ENCODE measurements around the gene DIRAS3. TPM values are rescaled to one million over a fixed set of nuclear protein-coding genes. Genes with fewer than 3 reads are reported as not detected.
"Not testable (repeated sequence)": the region's sequence is repeated elsewhere in the genome, so short reads cannot be mapped to it uniquely, and the experiment has no call there.

The DIRAS3 gene
- total RNA-seq, 1 experiment from 2014 or later, result not detected

DNA sequence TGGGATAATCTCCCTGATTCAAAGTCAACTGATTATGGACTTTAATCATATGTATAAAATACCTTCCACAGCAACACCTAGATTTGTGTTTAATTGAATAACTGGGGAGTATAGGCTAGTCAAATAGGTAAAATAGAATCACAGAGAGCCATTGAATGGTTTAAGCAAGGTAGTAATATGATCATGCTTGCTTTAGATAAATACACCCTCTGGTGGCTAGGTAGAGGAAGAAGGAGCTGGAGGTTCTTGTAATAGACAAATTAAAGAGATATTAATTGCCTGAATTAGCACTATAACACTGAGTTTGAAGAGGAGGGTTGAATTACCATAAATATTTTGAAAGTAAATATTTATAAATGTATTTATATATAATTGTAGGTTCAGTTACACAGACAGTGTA is 40.3 kb downstream of the DIRAS3 start:
- Histone ChIP-seq H3K9me3 (no peaks in the 10 kb centered on the region), H3K36me3 (ENCODE audit: control insufficient read depth, insufficient read depth, low read length) (no peaks in the 10 kb centered on the region), H3K4me1 (no peaks in the 10 kb centered on the region), H3K27me3 (replicated peaks; ENCODE audit: control insufficient read depth, insufficient read depth, low read length) (no peaks in the 10 kb centered on the region), H3K4me3 (ENCODE audit: low read depth, low read length) (no peak overlapping the region)
- DNase-seq, result no peak
- TF ChIP-seq, protein P1, sequence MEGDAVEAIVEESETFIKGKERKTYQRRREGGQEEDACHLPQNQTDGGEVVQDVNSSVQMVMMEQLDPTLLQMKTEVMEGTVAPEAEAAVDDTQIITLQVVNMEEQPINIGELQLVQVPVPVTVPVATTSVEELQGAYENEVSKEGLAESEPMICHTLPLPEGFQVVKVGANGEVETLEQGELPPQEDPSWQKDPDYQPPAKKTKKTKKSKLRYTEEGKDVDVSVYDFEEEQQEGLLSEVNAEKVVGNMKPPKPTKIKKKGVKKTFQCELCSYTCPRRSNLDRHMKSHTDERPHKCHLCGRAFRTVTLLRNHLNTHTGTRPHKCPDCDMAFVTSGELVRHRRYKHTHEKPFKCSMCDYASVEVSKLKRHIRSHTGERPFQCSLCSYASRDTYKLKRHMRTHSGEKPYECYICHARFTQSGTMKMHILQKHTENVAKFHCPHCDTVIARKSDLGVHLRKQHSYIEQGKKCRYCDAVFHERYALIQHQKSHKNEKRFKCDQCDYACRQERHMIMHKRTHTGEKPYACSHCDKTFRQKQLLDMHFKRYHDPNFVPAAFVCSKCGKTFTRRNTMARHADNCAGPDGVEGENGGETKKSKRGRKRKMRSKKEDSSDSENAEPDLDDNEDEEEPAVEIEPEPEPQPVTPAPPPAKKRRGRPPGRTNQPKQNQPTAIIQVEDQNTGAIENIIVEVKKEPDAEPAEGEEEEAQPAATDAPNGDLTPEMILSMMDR (IDR thresholded peaks at IDR 0.05; ENCODE audit: insufficient read depth in 1 of 2, low read depth in 1 of 2, low read length in 1 of 2, severe bottlenecking in 1 of 2, unreplicated experiment in 1 of 2), result no peak
- Mint-ChIP-seq H3K9me3 (ENCODE audit: unreplicated experiment) (peaks cover 9% of the 10 kb centered on the region), H3K27ac (ENCODE audit: unreplicated experiment) (no peak overlapping the region), H3K4me1 (ENCODE audit: low read depth, unreplicated experiment) (no peaks in the 10 kb centered on the region), H3K27me3 (ENCODE audit: insufficient read depth, unreplicated experiment) (peaks cover 10% of the 10 kb centered on the region), H3K4me3 (ENCODE audit: unreplicated experiment) (no peak overlapping the region), H3K36me3 (ENCODE audit: insufficient read depth, unreplicated experiment) (no peaks in the 10 kb centered on the region)
- intact Hi-C loops (cut with micrococcal nuclease; ENCODE audit: unreplicated experiment), result loop anchor here (1.0 kb wide), 1 partner anchor 157 kb away; no protein-coding TSS in a partner anchor
- POLR2A ChIA-PET, result no interaction called here
- CTCF ChIA-PET, result interaction anchor here (0.7 to 1.4 kb wide), 2 partner anchors 157 to 160 kb away, joined by 3 read pairs; no protein-coding TSS in a partner anchor
- BruUV-seq (replicated peaks), result no TSS peak

- H3K9me3 ChIP-seq; H3K4me1 Mint-ChIP-seq (ENCODE audit: low read depth, unreplicated experiment); H3K36me3 Mint-ChIP-seq (ENCODE audit: insufficient read depth, unreplicated experiment); CTCF ChIA-PET; DNase-seq; H3K4me1 ChIP-seq; POLR2A ChIA-PET; BruUV-seq (replicated peaks); H3K27me3 ChIP-seq (replicated peaks; ENCODE audit: control insufficient read depth, insufficient read depth, low read length); H3K27ac Mint-ChIP-seq (ENCODE audit: unreplicated experiment); H3K4me3 ChIP-seq (ENCODE audit: low read depth, low read length); H3K4me3 Mint-ChIP-seq (ENCODE audit: unreplicated experiment); H3K36me3 ChIP-seq (ENCODE audit: control insufficient read depth, insufficient read depth, low read length); intact Hi-C loops (cut with micrococcal nuclease; ENCODE audit: unreplicated experiment): not testable (repeated sequence)
- Mint-ChIP-seq H3K27me3 (ENCODE audit: insufficient read depth, unreplicated experiment) (peaks cover 10% of the 10 kb centered on the region), H3K9me3 (ENCODE audit: unreplicated experiment) (peaks cover 18% of the 10 kb centered on the region)
Measured at GRCh38 chr1:68003626-68004025, 46.8 kb downstream of the DIRAS3 start.

DNA sequence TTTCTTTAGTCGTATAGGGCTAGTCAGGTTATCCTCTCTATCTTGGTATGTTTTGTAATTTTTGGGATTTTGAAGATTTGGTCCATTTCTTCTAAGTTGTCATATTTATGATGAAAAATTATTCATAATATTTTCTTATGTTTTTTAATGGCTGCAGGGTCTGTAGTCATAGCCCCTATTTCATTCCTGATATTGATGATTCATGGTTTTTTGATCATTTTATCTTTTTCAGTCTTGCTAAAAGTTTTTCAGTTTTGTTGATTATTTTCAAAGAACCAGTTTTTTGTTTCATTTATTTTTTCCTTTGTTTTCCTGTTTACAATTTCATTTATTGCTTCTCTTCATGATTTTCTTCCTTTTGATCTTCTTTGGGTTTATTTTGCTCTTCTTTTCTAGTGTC is 50.2 kb downstream of the DIRAS3 start:
- TF ChIP-seq, protein P1 (IDR thresholded peaks at IDR 0.05; ENCODE audit: insufficient read depth in 1 of 2, low read depth in 1 of 2, low read length in 1 of 2, severe bottlenecking in 1 of 2, unreplicated experiment in 1 of 2), result no peak
- no peak overlapping the region for H3K4me3 Mint-ChIP-seq (ENCODE audit: unreplicated experiment)
- intact Hi-C loops (cut with micrococcal nuclease; ENCODE audit: unreplicated experiment), result no loop called here

GRCh38 chr1:67997746-67998145 is 52.7 kb downstream of the DIRAS3 start:
- Mint-ChIP-seq H3K27ac (ENCODE audit: unreplicated experiment) (no peak overlapping the region), H3K9me3 (ENCODE audit: unreplicated experiment) (peaks cover 9% of the 10 kb centered on the region), H3K4me1 (ENCODE audit: low read depth, unreplicated experiment) (no peaks in the 10 kb centered on the region), H3K36me3 (ENCODE audit: insufficient read depth, unreplicated experiment) (no peaks in the 10 kb centered on the region), H3K27me3 (ENCODE audit: insufficient read depth, unreplicated experiment) (no peaks in the 10 kb centered on the region), H3K4me3 (ENCODE audit: unreplicated experiment) (no peak overlapping the region)
- intact Hi-C loops (cut with micrococcal nuclease; ENCODE audit: unreplicated experiment), result no loop called here
- Histone ChIP-seq H3K36me3 (ENCODE audit: control insufficient read depth, insufficient read depth, low read length) (no peaks in the 10 kb centered on the region), H3K4me3 (ENCODE audit: low read depth, low read length) (no peak overlapping the region), H3K4me1 (no peaks in the 10 kb centered on the region), H3K9me3 (no peaks in the 10 kb centered on the region), H3K27me3 (replicated peaks; ENCODE audit: control insufficient read depth, insufficient read depth, low read length) (no peaks in the 10 kb centered on the region)
- TF ChIP-seq, protein P1 (IDR thresholded peaks at IDR 0.05; ENCODE audit: insufficient read depth in 1 of 2, low read depth in 1 of 2, low read length in 1 of 2, severe bottlenecking in 1 of 2, unreplicated experiment in 1 of 2), result no peak
- no peak for DNase-seq
- CTCF ChIA-PET, result no interaction called here
- POLR2A ChIA-PET, result no interaction called here
- BruUV-seq (replicated peaks), result no TSS peak

More for the DNA sequence above, 50.2 kb downstream of the DIRAS3 start:
- BruUV-seq (replicated peaks), result no TSS peak
- no peaks in the 10 kb centered on the region for H3K27me3 ChIP-seq (replicated peaks; ENCODE audit: control insufficient read depth, insufficient read depth, low read length)
- H3K9me3 ChIP-seq, result no peaks in the 10 kb centered on the region
- ChIA-PET POLR2A (no interaction called here), CTCF (no interaction called here)
- no peaks in the 10 kb centered on the region for H3K4me1 ChIP-seq
- no peak overlapping the region for H3K4me3 ChIP-seq (ENCODE audit: low read depth, low read length)
- peaks cover 9% of the 10 kb centered on the region for H3K9me3 Mint-ChIP-seq (ENCODE audit: unreplicated experiment)
- H3K36me3 Mint-ChIP-seq (ENCODE audit: insufficient read depth, unreplicated experiment), result no peaks in the 10 kb centered on the region
- no peaks in the 10 kb centered on the region for H3K36me3 ChIP-seq (ENCODE audit: control insufficient read depth, insufficient read depth, low read length)
- H3K27me3 Mint-ChIP-seq (ENCODE audit: insufficient read depth, unreplicated experiment), result no peaks in the 10 kb centered on the region
- H3K27ac Mint-ChIP-seq (ENCODE audit: unreplicated experiment), result no peak overlapping the region
- no peaks in the 10 kb centered on the region for H3K4me1 Mint-ChIP-seq (ENCODE audit: low read depth, unreplicated experiment)
- no peak for DNase-seq

All from Caco-2 (cell line).